ENCODE data around the gene NFATC2.
"Not testable (repeated sequence)": the region's sequence is repeated elsewhere in the genome, so short reads cannot be mapped to it uniquely, and the experiment has no call there.

NFATC2 gene

GRCh38 chr20:51469046-51469445, 73.5 kb downstream of the NFATC2 start:
- no peak for FAIRE-seq

GRCh38 chr20:51468636-51469035, 73.9 kb downstream of the NFATC2 start:
- FAIRE-seq = no peak

GRCh38 chr20:51467956-51468626, 74.4 kb downstream of the NFATC2 start:
- FAIRE-seq = no peak

GRCh38 chr20:51463998-51464397, 78.5 kb downstream of the NFATC2 start:
- FAIRE-seq = no peak

GRCh38 chr20:51463560-51463959, 79.0 kb downstream of the NFATC2 start:
- no peak for FAIRE-seq

- no peak for FAIRE-seq
Observed at GRCh38 chr20:51462566-51463276, 79.8 kb downstream of the NFATC2 start.

GRCh38 chr20:51461846-51462245, 80.7 kb downstream of the NFATC2 start:
- FAIRE-seq = not testable (repeated sequence)

- FAIRE-seq = no peak
Observed at GRCh38 chr20:51461306-51461705, 81.2 kb downstream of the NFATC2 start.

- FAIRE-seq = no peak
Observed at GRCh38 chr20:51460569-51461265, 81.8 kb downstream of the NFATC2 start.

- no peak for FAIRE-seq
Observed at GRCh38 chr20:51460163-51460562, 82.4 kb downstream of the NFATC2 start.

GRCh38 chr20:51458751-51459439, 83.6 kb downstream of the NFATC2 start:
- FAIRE-seq = no peak

- no peak for FAIRE-seq
Observed at GRCh38 chr20:51457533-51457932, 85.0 kb downstream of the NFATC2 start.

- FAIRE-seq = no peak
Observed at GRCh38 chr20:51456511-51457509, 85.7 kb downstream of the NFATC2 start.

- no peak for FAIRE-seq
Observed at GRCh38 chr20:51454250-51454865, 88.2 kb downstream of the NFATC2 start.

GRCh38 chr20:51452734-51453365, 89.7 kb downstream of the NFATC2 start:
- no peak for FAIRE-seq

- no peak for FAIRE-seq
Observed at GRCh38 chr20:51452091-51452613, 90.4 kb downstream of the NFATC2 start.

GRCh38 chr20:51451484-51451883, 91.0 kb downstream of the NFATC2 start:
- FAIRE-seq = no peak

GRCh38 chr20:51450984-51451383, 91.5 kb downstream of the NFATC2 start:
- FAIRE-seq = no peak

GRCh38 chr20:51450221-51450712, 92.3 kb downstream of the NFATC2 start:
- FAIRE-seq = no peak

GRCh38 chr20:51449498-51450220, 92.9 kb downstream of the NFATC2 start:
- no peak for FAIRE-seq

Measured in TTC549 (cell line).